ENCODE results near the gene KLRB1.
"Not testable (repeated sequence)": the region's sequence is repeated elsewhere in the genome, so short reads cannot be mapped to it uniquely, and the experiment has no call there.

Gene KLRB1

GRCh38 chr12:9619411-9620179, 11.9 kb upstream of the KLRB1 start:
- no peak overlapping the region for H3K27ac ChIP-seq
- TF ChIP-seq CTCF (IDR thresholded peaks at IDR 0.05): no peak
- TF ChIP-seq ZFX (IDR thresholded peaks at IDR 0.05; ENCODE audit: borderline replicate concordance): no peak

- not testable (repeated sequence) for H3K27ac ChIP-seq
Measured at GRCh38 chr12:9618906-9619305, 11.2 kb upstream of the KLRB1 start.

- no peak for TF ChIP-seq CTCF (IDR thresholded peaks at IDR 0.05)
- TF ChIP-seq ZFX (IDR thresholded peaks at IDR 0.05; ENCODE audit: borderline replicate concordance): no peak
- no peak overlapping the region for H3K27ac ChIP-seq
Measured at GRCh38 chr12:9617124-9617523, 9.4 kb upstream of the KLRB1 start.

- TF ChIP-seq CTCF (IDR thresholded peaks at IDR 0.05): no peak
- TF ChIP-seq ZFX (IDR thresholded peaks at IDR 0.05; ENCODE audit: borderline replicate concordance): no peak
- no peak overlapping the region for H3K27ac ChIP-seq
Measured at GRCh38 chr12:9615420-9616136, 7.9 kb upstream of the KLRB1 start.

- not testable (repeated sequence) for H3K27ac ChIP-seq
Measured at GRCh38 chr12:9610606-9611005, 2.9 kb upstream of the KLRB1 start.

- TF ChIP-seq CTCF (IDR thresholded peaks at IDR 0.05): no peak
- H3K27ac ChIP-seq: no peak overlapping the region
Measured at GRCh38 chr12:9606736-9607372, 862 bp downstream of the KLRB1 start.

GRCh38 chr12:9606247-9606646, 1.5 kb downstream of the KLRB1 start:
- H3K27ac ChIP-seq: no peak overlapping the region
- TF ChIP-seq ZFX (IDR thresholded peaks at IDR 0.05; ENCODE audit: borderline replicate concordance) (no peak), CTCF (IDR thresholded peaks at IDR 0.05) (no peak)

GRCh38 chr12:9605483-9605882, 2.2 kb downstream of the KLRB1 start:
- TF ChIP-seq CTCF (IDR thresholded peaks at IDR 0.05) (no peak), ZFX (IDR thresholded peaks at IDR 0.05; ENCODE audit: borderline replicate concordance) (no peak)

More at GRCh38 chr12:9605483-9605882, 2.2 kb downstream of the KLRB1 start:
- no peak overlapping the region for H3K27ac ChIP-seq
